HG03565 (cell line): ENCODE data around the gene ARHGAP27.
"Not testable (repeated sequence)": the region's sequence is repeated elsewhere in the genome, so short reads cannot be mapped to it uniquely, and the experiment has no call there.

Experiments used
- ATAC-seq: cut with Tn5 transposase; IDR thresholded peaks from one replicate; pipeline ENCODE4 v1.9.1; 2021; ENCODE audit warnings: mild to moderate bottlenecking, moderate library complexity; ENCODE audit not compliant: unreplicated experiment

ARHGAP27 gene

GRCh38 chr17:45432405-45433158 lies at the start of gene ARHGAP27:
Gene ARHGAP27, minus strand, starts transcription at chr17:45432870. Its CDS starts 2,591 bp downstream, at chr17:45430279.
- ATAC-seq = no peak

GRCh38 chr17:45482317-45482716 lies 49.6 kb upstream of the ARHGAP27 start:
- not testable (repeated sequence) for ATAC-seq

DNA sequence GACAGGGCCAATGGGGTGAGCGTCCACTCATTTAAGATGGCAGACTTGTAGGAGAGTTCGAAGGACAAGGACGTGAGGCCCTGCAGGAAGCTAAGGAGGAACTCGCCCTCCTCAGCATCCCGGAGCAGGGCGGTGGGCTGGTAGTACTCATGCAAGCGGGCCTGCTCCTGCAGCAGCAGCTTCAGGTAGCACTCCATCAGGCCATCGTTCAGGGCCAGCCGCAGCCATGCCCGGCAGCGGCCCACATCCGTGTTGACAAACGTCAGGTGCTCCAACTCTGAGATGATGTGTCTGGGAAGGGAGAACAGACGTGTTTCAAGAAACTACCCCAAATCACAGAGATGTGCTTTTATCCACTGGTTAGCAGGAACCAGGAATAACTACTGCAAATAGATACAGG lies 42.8 kb upstream of the ARHGAP27 start:
- not testable (repeated sequence) for ATAC-seq

- ATAC-seq = not testable (repeated sequence)
Observed at GRCh38 chr17:45472249-45472648, 39.6 kb upstream of the ARHGAP27 start.

GRCh38 chr17:45469204-45469563 lies 36.5 kb upstream of the ARHGAP27 start:
- ATAC-seq = not testable (repeated sequence)

- not testable (repeated sequence) for ATAC-seq
Observed at GRCh38 chr17:45468293-45469203, 35.9 kb upstream of the ARHGAP27 start.

DNA sequence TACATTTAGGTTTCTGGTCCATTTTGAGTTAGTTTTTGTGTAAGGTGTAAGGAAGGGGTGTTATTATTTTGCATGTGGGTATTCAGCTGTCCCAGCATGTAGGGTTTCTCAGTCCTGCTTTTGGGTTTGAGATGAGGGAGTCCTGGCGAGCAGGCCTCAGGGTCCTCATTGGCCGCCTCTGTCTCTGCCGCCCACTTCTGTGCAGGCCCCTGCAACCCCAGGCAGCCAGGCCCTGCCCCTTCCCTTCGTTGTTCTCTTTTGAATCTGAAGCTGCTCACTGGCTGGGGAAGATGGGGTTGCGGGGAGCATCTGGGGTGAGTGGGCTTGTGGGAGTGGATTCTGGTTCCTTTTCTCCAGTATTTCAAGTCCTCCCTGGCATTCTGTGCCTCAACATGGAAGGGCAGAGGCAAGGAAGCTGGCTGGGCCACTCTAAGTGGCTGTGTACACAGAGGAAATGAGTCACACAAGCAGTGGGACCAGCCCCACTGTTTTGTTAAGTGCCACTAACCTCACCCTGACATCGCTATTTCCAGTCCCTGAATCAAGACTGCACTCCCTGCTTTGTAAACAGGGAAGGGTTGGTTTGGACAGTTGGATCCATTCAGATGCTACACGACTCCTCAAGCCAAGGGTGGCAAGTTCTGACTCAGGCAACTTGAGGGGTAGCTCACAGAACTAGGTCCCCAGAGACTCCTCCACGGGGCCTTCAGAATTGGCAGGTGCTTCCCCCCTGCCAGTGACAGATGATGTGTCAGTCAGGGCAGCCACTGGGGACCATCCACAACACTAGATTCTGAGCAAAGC lies 29.1 kb upstream of the ARHGAP27 start:
- ATAC-seq = peak; percentile 75

DNA sequence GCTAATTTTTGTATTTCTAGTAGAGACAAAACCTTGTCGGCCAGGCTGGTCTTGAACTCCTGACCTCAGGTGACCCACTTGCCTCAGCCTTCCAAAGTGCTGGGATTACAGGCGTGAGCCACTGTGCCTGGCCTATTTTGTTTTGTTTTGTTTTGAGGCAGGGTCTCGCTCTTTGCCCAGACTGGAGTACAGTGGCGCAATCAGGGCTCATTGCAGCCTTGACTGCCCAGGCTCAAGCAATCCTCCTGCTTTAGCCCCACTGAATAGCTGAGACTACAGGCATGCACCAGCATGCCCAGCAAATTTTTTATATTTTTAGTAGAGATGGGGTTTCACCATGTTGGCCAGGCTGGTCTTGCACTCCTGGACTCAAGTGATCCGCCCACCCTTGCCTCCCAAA lies 27.8 kb upstream of the ARHGAP27 start:
- not testable (repeated sequence) for ATAC-seq

GRCh38 chr17:45454341-45454740 lies 21.7 kb upstream of the ARHGAP27 start:
- ATAC-seq = not testable (repeated sequence)

DNA sequence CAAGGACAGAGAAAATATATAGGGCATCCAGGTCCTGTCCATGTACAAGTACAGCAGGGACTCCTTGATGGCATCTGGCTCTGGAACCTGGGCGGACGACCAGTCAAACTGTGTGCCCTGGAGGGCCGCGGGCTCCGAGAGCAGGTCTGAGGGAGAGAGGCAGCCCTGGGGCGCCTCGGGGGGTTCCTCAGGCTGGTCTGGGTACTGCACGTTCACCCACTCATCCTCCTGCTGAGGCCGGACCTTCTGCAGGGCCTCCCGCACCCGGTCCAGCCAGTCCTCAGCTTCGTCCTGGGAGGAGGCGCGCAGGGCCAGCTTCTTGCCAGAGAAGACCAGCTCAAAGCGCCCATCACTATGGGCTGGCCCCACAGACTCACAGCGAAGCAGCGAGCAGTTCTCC lies 21.1 kb upstream of the ARHGAP27 start:
- ATAC-seq = not testable (repeated sequence)

DNA sequence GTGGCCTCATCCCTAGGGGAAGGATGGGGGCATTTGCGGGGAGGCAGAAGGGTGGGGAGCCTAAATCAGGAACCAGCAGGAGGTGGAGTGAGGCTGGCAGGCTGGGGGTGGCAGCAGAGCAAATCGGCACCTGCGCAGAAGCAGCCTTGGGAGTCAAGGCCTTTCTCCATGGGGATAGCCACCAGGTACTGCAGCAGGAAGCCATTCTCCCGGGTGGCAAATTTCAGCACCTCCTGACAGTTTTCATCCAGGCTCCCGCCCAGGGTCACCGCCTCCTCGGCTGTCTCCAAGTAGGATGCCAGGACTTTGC lies 20.5 kb upstream of the ARHGAP27 start:
- not testable (repeated sequence) for ATAC-seq

DNA sequence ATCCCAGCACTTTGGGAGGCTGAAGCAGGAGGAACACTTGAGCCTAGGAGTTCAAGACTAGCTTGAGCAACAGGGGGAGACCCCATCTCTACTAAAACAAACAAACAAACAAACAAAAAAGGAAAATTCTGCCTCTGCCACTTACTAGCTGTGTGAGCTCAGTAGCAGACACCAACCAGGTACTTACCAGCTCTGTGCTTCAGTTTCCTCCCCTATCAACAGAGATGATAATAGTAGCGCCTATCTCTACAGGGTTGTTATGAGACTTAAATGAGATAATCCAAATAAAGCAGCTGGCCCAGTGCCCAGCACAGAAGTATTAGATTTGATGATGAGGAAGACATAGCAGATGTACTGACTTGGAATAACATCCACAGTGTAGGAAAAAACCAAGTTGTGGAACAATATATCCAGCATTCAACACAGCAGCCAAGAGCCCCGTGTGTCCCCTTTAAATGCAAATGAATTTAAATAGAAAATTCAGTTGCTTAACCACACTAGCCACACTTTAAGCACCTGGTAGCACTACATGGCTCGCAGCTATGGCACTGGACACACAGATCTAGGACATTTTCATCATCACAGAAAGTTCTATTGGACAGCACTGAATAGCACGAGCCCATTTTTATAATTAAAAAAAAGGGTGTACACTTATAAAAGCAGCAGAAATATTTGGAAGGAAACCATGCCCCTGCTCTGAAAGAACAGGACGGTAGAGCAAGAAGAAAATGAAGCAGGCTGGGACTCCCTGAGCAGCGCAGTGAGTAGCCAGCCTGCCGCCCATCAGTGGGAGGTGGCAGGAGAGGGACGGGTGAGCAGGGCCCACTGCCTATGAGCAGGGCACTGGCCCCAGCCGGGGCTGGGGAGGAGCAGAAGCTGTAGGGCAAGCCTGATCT lies 19.9 kb upstream of the ARHGAP27 start:
- ATAC-seq = not testable (repeated sequence)

DNA sequence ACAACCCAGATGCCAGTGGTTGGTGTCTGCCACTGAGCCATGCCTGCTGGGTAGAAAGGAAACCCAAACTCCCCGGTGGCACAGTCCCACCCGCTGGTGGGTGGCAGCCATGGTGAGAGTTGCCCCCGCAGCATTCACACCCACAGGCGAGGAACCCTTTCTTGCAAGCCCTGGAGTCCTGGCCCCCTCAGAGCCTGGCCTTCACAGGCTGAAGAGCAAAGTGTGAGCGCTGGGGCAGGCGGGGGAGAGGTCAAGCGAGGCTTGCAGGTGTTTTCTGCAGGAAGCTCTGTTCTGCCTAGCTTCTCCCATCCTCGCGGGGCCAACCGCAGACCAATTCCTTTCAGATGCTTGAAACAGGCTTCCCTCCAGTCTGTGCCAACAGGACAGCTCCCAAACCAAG lies 19.0 kb upstream of the ARHGAP27 start:
- ATAC-seq = not testable (repeated sequence)

DNA sequence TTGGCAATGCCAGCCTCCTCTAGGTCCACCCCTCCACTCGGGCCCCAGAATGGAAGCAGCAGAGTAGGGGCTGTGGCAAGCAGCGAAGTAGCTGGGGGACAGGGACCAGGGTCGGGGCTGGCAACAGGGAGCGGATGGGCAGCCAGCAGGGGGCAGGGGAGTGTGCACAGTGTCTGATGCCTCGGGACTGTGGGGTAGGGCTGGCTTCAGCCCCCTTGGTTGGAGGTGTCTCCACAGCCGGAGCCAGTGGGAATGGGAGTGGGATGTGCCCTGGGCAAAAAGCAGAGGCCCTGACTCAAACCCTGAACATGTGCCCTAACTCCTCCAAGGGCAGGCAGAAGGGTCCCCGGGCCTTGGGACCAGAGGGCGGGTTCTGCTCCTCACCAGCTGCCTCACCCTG lies 18.5 kb upstream of the ARHGAP27 start:
- no peak for ATAC-seq

DNA sequence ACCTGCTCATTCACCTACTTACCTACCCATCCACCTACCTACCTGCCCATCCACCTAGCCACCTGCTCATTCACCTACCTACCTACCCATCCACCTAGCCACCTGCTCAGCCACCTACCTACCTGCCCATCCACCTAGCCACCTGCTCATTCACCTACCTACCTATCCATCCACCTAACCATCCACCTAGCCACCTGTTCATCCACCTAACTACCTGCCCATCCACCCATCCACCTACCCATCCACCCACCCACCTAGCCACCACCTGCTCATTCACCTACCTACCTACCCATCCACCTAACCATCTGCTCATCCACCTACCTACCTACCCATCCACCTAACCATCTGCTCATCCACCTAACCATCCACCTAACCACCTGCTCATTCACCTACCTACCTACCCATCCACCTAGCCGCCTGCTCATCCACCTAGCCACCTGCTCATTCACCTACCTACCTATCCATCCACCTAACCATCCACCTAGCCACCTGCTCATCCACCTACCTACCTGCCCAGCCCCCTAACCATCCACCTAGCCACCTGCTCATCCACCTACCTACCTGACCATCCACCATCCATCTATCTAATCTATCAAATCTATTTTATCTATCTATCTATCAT lies 17.1 kb upstream of the ARHGAP27 start:
- not testable (repeated sequence) for ATAC-seq

GRCh38 chr17:45449260-45449659 lies 16.6 kb upstream of the ARHGAP27 start:
- ATAC-seq = not testable (repeated sequence)

DNA sequence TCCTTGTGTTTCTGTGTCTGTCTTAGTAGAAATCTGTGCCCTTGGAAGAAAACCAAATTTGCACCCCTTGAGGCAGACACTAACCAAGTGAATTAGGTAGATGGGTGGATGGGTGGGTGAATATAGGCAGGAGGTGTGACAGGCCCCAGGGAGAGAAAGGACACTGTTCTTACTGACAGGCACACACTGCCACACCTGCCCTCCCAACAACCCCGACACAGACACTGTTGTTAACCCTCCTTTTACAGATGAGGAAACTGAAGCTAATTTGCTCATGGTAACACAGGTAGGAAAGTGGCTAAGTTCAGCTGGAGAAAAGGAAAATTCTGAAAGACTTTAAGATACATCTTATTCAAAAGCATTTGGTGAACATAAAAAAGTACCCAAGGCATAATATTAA lies 15.8 kb upstream of the ARHGAP27 start:
- not testable (repeated sequence) for ATAC-seq

GRCh38 chr17:45448066-45448465 lies 15.4 kb upstream of the ARHGAP27 start:
- not testable (repeated sequence) for ATAC-seq

DNA sequence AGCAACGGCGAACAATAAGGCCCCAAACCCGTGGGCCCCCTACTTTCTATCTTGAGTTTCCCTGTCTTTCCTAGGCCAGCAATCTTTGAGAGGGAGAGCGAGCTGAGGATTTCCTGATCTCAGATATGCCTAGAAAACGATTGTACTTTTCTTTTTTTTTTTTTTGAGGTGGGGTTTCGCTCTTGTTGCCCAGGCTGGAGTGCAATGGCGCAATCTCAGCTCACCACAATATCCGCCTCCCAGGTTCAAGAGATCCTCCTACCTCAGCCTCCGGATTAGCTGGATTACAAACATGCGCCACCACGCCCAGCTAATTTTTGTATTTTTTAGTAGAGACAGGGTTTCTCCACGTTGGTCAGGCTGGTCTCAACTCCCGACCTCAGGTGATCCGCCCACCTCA lies 15.0 kb upstream of the ARHGAP27 start:
- not testable (repeated sequence) for ATAC-seq
